Measurements from ENCODE around the gene WNT9B. TPM values are rescaled to one million over a fixed set of nuclear protein-coding genes. Genes with fewer than 3 reads are reported as not detected.

The WNT9B gene
- total and polyA plus RNA-seq, 2 donors (not counting 1 experiment from before 2014, with no cell fraction given), result not detected

GRCh38 chr17:46822388-46822921 lies 28.9 kb upstream of the WNT9B start:
- Histone ChIP-seq H3K4me3 (replicated peaks in 1 of 4; ENCODE audit: control extremely low read depth in 1 of 4, insufficient read depth in 1 of 4, low read depth in 3 of 4, low read length in 4 of 4) (no peak overlapping the region), H3K9ac (ENCODE audit: insufficient read depth, low read length) (no peak overlapping the region), H3K79me2 (ENCODE audit: control insufficient read depth, insufficient read depth, low read length) (no peaks in the 10 kb centered on the region), H3K4me1 (ENCODE audit: control insufficient read depth, extremely low read depth, insufficient read depth, low read length) (no peaks in the 10 kb centered on the region), H4K20me1 (ENCODE audit: control insufficient read depth, extremely low read depth, insufficient read depth, low read length) (no peaks in the 10 kb centered on the region), H3K27me3 (ENCODE audit: control insufficient read depth, insufficient read depth, low read length) (peaks cover 48% of the 10 kb centered on the region), H2AFZ (ENCODE audit: low read length) (no peak overlapping the region), H3K36me3 (ENCODE audit: control insufficient read depth, insufficient read depth, low read length) (no peaks in the 10 kb centered on the region), H3K27ac (ENCODE audit: insufficient read depth, low read length) (no peak overlapping the region), H3K4me2 (ENCODE audit: extremely low read depth, insufficient read depth, low read length) (no peak overlapping the region), H3K9me3 (ENCODE audit: control insufficient read depth, insufficient read depth, low read depth, low read length) (no peaks in the 10 kb centered on the region)
- DNase-seq (ENCODE audit: low read depth in 2 of 2), result no peak
- TF ChIP-seq EZH2 (IDR thresholded peaks at IDR 0.05; ENCODE audit: low read length, missing control alignments) (peak; percentile 26), CTCF (conservative IDR thresholded peaks at IDR 0.05 in 1 of 2, IDR thresholded peaks at IDR 0.05 in 1 of 2; ENCODE audit: low read depth in 1 of 2, low read length in 2 of 2) (peak; percentile 37 to 46)

GRCh38 chr17:46823657-46824056 lies 27.7 kb upstream of the WNT9B start:
- H3K79me2 ChIP-seq (ENCODE audit: control insufficient read depth, insufficient read depth, low read length), result no peaks in the 10 kb centered on the region
- DNase-seq (ENCODE audit: low read depth in 2 of 2), result no peak
- H3K9me3 ChIP-seq (ENCODE audit: control insufficient read depth, insufficient read depth, low read depth, low read length), result no peaks in the 10 kb centered on the region
- H3K9ac ChIP-seq (ENCODE audit: insufficient read depth, low read length), result no peak overlapping the region
- H3K27ac ChIP-seq (ENCODE audit: insufficient read depth, low read length), result no peak overlapping the region
- no peak overlapping the region for H3K4me3 ChIP-seq (replicated peaks in 1 of 4; ENCODE audit: control extremely low read depth in 1 of 4, insufficient read depth in 1 of 4, low read depth in 3 of 4, low read length in 4 of 4)
- H3K4me1 ChIP-seq (ENCODE audit: control insufficient read depth, extremely low read depth, insufficient read depth, low read length), result no peaks in the 10 kb centered on the region
- TF ChIP-seq EZH2 (IDR thresholded peaks at IDR 0.05; ENCODE audit: low read length, missing control alignments) (no peak), CTCF (conservative IDR thresholded peaks at IDR 0.05 in 1 of 2, IDR thresholded peaks at IDR 0.05 in 1 of 2; ENCODE audit: low read depth in 1 of 2, low read length in 2 of 2) (no peak)
- H3K36me3 ChIP-seq (ENCODE audit: control insufficient read depth, insufficient read depth, low read length), result no peaks in the 10 kb centered on the region
- peaks cover 40% of the 10 kb centered on the region for H3K27me3 ChIP-seq (ENCODE audit: control insufficient read depth, insufficient read depth, low read length)
- no peaks in the 10 kb centered on the region for H4K20me1 ChIP-seq (ENCODE audit: control insufficient read depth, extremely low read depth, insufficient read depth, low read length)
- H2AFZ ChIP-seq (ENCODE audit: low read length), result no peak overlapping the region
- H3K4me2 ChIP-seq (ENCODE audit: extremely low read depth, insufficient read depth, low read length), result no peak overlapping the region

GRCh38 chr17:46826116-46826515 lies 25.3 kb upstream of the WNT9B start:
- Histone ChIP-seq H3K36me3 (ENCODE audit: control insufficient read depth, insufficient read depth, low read length) (no peaks in the 10 kb centered on the region), H3K4me2 (ENCODE audit: extremely low read depth, insufficient read depth, low read length) (no peak overlapping the region), H3K4me1 (ENCODE audit: control insufficient read depth, extremely low read depth, insufficient read depth, low read length) (no peaks in the 10 kb centered on the region), H3K27me3 (ENCODE audit: control insufficient read depth, insufficient read depth, low read length) (peaks cover 16% of the 10 kb centered on the region), H4K20me1 (ENCODE audit: control insufficient read depth, extremely low read depth, insufficient read depth, low read length) (no peaks in the 10 kb centered on the region), H3K79me2 (ENCODE audit: control insufficient read depth, insufficient read depth, low read length) (no peaks in the 10 kb centered on the region), H3K9ac (ENCODE audit: insufficient read depth, low read length) (no peak overlapping the region), H3K27ac (ENCODE audit: insufficient read depth, low read length) (no peak overlapping the region), H2AFZ (ENCODE audit: low read length) (no peak overlapping the region), H3K4me3 (replicated peaks in 1 of 4; ENCODE audit: control extremely low read depth in 1 of 4, insufficient read depth in 1 of 4, low read depth in 3 of 4, low read length in 4 of 4) (no peak overlapping the region), H3K9me3 (ENCODE audit: control insufficient read depth, insufficient read depth, low read depth, low read length) (no peaks in the 10 kb centered on the region)
- TF ChIP-seq CTCF (conservative IDR thresholded peaks at IDR 0.05 in 1 of 2, IDR thresholded peaks at IDR 0.05 in 1 of 2; ENCODE audit: low read depth in 1 of 2, low read length in 2 of 2) (no peak), EZH2 (IDR thresholded peaks at IDR 0.05; ENCODE audit: low read length, missing control alignments) (no peak)
- DNase-seq (ENCODE audit: low read depth in 2 of 2), result no peak
